Effector memory CD8-positive, alpha-beta T cell (primary cell): ENCODE results near the gene SRRM4.
"Not testable (repeated sequence)": the region's sequence is repeated elsewhere in the genome, so short reads cannot be mapped to it uniquely, and the experiment has no call there.

Source experiments
- ATAC-seq: fragments of 150-1000 bp; cut with Tn5 transposase; replicated peaks from 2 replicates; pipeline ENCODE4 v1.10.0; 2021; ENCODE audit warnings: mild to moderate bottlenecking, moderate library complexity
- DNase-seq, 3 experiments: peaks; one replicate each; pipeline ENCODE4 v3.0.0; 2021
- H3K27ac Mint-ChIP-seq, 2 donors: one replicate each; pipeline ENCODE4 v1.8.0; 2022; ENCODE audit warnings: mild to moderate bottlenecking in 2 of 2, mixed read lengths in 2 of 2, moderate library complexity in 2 of 2
- H3K27me3 Mint-ChIP-seq, 2 donors: one replicate each; pipeline ENCODE4 v1.8.0; 2022; ENCODE audit warnings: mixed read lengths in 2 of 2
- H3K36me3 Mint-ChIP-seq: one replicate; pipeline ENCODE4 v1.8.0; 2022; ENCODE audit warnings: mild to moderate bottlenecking, moderate library complexity, mixed read lengths; ENCODE audit not compliant: insufficient read depth
- H3K4me1 Mint-ChIP-seq, 2 donors: one replicate each; pipeline ENCODE4 v1.8.0; 2022; ENCODE audit warnings: low read depth in 2 of 2, mixed read lengths in 2 of 2
- H3K4me3 Mint-ChIP-seq, 2 donors: one replicate each; pipeline ENCODE4 v1.8.0; 2022; ENCODE audit warnings: mild to moderate bottlenecking in 2 of 2, mixed read lengths in 2 of 2, moderate library complexity in 2 of 2
- H3K9me3 Mint-ChIP-seq, 2 donors: one replicate each; pipeline ENCODE4 v1.8.0; 2022; ENCODE audit warnings: mixed read lengths in 2 of 2

SRRM4 gene

DNA sequence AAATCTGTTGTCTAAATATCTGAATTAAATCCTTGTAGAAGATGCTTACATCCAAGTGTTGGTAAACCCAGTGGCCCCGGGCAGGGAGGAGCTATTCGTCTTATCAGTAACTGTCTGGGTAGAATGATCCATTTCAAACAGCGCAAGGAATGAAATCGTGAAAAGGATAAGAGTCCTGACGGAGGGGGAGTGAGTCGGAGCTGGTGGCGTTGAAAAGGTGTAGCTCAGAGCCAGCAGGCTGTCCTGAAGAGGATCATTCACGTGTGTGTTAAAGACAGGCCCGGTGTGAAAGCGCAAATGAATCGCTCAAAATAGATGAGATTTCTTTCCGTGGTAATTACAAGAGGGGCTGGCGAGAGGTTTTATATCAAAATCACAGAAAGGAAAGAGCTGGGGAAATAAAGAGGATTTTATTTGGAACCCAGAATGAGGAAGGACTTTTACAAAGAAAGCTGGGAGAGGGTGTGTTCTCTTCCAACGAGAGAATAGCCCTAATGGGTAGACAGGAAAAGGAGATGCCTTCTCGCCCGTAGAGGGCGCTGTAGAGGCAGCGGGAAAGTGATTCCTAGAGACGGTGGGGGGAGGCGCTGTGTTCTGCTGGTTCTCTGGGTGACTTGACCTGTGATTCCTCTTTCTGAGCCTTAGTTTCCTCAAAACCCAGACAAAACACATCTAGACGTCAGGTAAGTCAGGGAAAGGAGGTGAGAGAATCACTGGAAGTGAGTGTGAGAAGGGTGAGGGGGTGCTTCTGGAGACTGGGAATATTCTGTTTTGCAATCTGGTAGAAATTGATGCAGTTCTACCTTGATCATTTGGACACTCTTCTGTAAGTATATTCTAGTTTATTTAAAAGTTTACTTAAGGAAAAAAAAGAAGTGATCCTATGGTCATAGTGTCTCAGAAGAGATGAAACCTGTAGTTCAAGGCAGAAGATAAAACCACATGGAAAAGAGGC lies 39.3 kb downstream of the SRRM4 start:
- ATAC-seq (no peak), DNase-seq (no peak)
- Mint-ChIP-seq H3K27me3 (peaks cover 2 to 16% of the 10 kb centered on the region in 2 donors), H3K4me1 (no peaks in the 10 kb centered on the region), H3K4me3 (no peak overlapping the region), H3K27ac (no peak overlapping the region), H3K36me3 (no peaks in the 10 kb centered on the region), H3K9me3 (peaks cover 7 to 15% of the 10 kb centered on the region in 2 donors)

DNA sequence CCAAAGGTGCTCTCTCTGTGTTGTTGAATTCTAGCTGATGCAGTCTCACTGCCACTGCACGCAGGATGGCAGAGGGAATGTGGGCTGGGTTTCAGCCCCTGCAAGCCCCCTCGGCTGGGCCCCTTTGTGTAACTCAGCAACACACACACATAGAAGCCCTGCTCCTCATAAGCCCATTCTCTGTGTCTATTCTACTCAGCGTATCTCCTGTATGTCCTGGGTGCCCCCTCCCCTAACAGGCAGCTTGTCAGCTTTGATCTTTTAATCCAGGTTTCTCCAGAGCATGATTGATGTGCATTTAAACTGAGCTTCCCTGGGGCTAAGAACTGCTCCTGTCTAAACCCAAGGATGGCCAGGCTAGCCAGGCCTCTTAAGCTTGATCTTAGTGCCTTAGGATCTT lies 43.0 kb downstream of the SRRM4 start:
- Mint-ChIP-seq H3K9me3 (peaks cover 7 to 20% of the 10 kb centered on the region in 2 donors), H3K4me1 (no peaks in the 10 kb centered on the region), H3K36me3 (no peaks in the 10 kb centered on the region), H3K4me3 (no peak overlapping the region), H3K27ac (no peak overlapping the region), H3K27me3 (peaks cover 0 to 3% of the 10 kb centered on the region in 2 donors)
- no peak for ATAC-seq
- DNase-seq, result no peak

DNA sequence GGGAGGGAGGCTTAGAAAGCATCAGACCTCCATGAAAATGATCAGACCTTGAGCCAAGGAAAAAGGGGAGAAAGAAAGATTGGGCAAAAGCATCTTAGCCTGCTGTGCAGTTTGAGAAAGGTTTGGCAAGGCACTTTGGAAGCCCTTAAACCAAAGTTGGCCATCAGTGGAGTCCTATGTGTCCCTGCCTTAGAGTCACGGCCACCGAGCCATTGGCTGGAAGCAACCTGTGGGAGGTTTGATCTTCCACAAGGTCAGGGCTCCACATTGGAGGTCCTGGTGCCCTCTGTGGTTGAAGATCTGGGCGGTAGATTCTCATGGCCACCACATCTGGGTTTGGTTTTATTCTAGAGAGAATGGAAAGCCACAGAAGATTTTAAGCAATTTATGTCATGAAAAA lies 44.4 kb downstream of the SRRM4 start:
- Mint-ChIP-seq H3K27ac (no peak overlapping the region), H3K27me3 (no peaks in the 10 kb centered on the region), H3K4me3 (no peak overlapping the region), H3K4me1 (no peaks in the 10 kb centered on the region), H3K9me3 (peaks cover 1 to 12% of the 10 kb centered on the region in 2 donors), H3K36me3 (no peaks in the 10 kb centered on the region)
- DNase-seq (no peak), ATAC-seq (no peak)

DNA sequence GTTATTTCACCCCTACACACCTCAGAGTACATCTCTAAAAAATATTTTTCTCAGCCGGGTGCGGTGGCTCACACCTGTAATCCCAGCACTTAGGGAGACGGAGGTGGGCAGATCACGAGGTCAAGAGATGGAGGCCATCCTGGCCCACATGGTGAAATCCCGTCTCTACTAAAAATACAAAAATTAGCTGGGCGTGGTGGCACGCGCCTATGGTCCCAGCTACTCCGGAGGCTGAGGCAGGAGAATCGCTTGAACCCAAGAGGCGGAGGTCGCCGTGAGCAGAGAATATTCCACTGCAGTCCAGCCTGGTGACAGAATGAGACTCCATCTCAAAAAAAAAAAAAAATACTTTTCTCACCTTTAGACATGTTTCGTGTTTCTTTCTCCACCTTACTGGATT lies 52.0 kb downstream of the SRRM4 start:
- H3K27me3 Mint-ChIP-seq, result not testable (repeated sequence)

DNA sequence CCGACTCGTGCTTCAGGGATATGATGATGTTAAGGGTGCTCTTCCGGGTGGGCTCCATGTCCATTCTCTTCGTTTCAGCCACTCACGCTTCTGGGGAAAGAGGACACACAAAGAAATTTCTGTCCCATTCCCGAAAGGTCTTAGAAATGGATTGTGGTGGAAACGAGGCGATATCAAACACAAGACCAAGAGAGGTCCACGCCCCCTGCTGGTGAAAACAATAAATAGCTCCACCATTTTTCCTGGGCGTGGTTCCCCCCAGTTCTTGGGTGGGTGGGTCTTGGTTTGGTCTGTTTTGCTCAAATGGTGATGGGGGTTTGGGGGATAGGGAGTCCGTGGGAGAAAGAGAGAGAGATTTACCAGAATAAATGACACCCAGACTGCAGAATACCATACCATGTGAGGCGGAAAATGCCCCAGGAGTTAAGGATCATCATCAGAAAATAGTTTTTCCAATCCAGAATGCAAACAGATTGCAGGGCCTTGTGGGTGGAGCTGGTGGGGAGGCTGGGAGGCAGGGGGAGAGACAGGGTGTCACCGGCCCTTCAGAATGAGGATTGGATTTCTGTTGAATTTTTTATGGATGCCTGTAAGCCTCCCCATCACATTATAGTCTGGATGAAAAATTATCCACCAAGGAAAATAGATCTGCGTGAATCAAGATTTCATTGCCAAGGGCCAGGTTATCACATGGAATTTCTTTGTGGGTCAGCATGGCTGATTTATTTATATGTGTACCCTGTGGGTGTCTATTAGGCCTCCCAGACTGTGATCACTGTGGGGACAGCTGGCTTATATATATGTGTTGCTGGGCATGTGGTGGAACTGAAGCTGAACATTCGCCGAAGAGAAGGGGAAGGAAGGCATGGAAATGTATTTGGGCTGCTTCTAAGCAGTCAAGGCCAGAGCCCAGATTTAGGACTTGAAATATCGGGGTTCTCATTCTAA lies 55.8 kb downstream of the SRRM4 start:
- Mint-ChIP-seq H3K27me3 (peaks cover 0 to 8% of the 10 kb centered on the region in 2 donors), H3K4me3 (no peak overlapping the region), H3K36me3 (no peaks in the 10 kb centered on the region), H3K4me1 (no peaks in the 10 kb centered on the region), H3K9me3 (peaks cover 0 to 7% of the 10 kb centered on the region in 2 donors), H3K27ac (no peak overlapping the region)
- ATAC-seq, result no peak
- DNase-seq, result no peak

More for the DNA sequence above, 52.0 kb downstream of the SRRM4 start:
- H3K27ac Mint-ChIP-seq, H3K4me1 Mint-ChIP-seq, ATAC-seq, H3K9me3 Mint-ChIP-seq, H3K36me3 Mint-ChIP-seq, H3K4me3 Mint-ChIP-seq, DNase-seq: not testable (repeated sequence)

DNA sequence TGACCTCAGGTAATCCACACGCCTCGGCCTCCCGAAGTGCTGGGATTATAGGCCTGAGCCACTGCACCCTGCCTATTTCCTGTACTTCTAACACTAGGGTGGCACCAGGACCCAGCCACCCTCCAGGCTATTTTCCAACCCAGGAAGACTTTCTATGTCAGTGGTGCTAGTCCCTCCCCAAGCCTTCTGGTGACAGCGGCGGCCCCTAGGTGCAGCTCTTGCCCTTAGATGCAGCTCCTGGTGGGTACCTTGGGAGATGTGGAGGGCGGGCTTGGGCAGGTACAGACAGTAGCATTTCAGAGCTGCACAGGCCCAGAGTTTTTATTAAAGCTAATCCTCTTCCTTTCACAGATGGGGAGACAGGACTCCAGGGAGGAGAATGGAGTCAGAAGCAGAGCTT lies 62.8 kb downstream of the SRRM4 start:
- DNase-seq (no peak), ATAC-seq (no peak)
- Mint-ChIP-seq H3K36me3 (no peaks in the 10 kb centered on the region), H3K27ac (no peak overlapping the region), H3K27me3 (no peaks in the 10 kb centered on the region), H3K9me3 (peaks cover 4 to 6% of the 10 kb centered on the region in 2 donors), H3K4me3 (no peak overlapping the region), H3K4me1 (no peaks in the 10 kb centered on the region)

DNA sequence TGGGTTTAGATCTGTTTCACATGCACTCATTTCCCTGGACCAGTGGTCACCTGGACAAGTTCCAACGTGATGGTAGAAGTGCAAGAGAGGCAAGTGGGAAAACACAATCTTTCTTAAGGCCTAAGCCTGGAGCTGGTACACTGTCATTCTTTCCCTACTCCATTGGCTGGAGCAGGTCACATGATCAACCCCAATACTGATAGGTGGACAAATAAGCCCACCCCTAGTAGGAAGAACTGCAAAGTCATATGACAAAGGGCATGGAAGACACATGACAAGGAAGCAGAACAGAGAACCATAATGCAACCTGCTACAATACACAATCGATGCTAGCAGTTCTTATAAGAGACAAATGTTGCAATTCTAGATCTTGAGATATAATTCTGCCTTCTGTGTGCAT lies 66.3 kb downstream of the SRRM4 start:
- Mint-ChIP-seq H3K27ac (no peak overlapping the region), H3K36me3 (no peaks in the 10 kb centered on the region), H3K9me3 (peaks cover 4 to 8% of the 10 kb centered on the region in 2 donors), H3K4me3 (no peak overlapping the region), H3K27me3 (no peaks in the 10 kb centered on the region), H3K4me1 (no peaks in the 10 kb centered on the region)
- ATAC-seq (no peak), DNase-seq (no peak)

DNA sequence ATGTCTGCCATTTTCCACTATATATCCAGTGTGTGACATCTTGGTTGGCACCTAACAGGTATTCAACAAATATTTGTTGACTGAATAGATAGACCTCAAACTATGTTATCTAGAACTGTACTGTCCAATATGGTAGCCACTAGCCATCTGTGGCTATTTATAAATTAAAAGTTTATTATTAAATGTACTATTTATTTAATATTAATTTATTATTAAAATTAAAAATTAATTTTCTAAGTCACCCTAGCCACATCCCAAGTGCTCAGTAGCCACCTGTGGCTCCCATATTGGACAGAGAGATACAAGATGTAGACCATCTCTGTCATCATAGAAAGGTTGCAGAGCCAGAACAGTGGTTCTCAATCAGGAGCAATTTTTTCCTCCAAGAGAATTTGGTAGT lies 69.3 kb downstream of the SRRM4 start:
- H3K27ac Mint-ChIP-seq, result no peak overlapping the region
- H3K4me3 Mint-ChIP-seq, result no peak overlapping the region
- H3K4me1 Mint-ChIP-seq, result no peaks in the 10 kb centered on the region
- peaks cover 2 to 8% of the 10 kb centered on the region in 2 donors for H3K9me3 Mint-ChIP-seq
- ATAC-seq (no peak), DNase-seq (no peak)
- H3K36me3 Mint-ChIP-seq, result no peaks in the 10 kb centered on the region
- no peaks in the 10 kb centered on the region for H3K27me3 Mint-ChIP-seq

DNA sequence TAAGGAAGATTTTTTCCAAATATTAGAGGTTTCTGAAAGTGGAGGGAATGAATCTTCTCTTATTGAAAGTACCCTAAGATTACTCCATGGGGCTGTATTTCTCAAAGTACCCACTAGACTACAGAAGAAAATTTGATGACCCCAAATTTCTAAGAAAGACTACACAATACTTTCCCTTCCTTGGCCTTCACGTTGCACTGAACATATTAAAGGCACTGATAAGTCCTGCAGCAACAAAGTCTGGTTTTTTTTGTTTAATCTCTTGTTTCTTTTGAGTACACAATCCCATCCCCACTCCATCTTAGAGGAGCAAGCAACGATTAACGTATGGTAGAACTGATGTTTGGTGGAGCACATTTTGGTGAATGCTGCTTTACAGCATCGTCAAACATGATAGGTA lies 70.1 kb downstream of the SRRM4 start:
- Mint-ChIP-seq H3K27me3 (no peaks in the 10 kb centered on the region), H3K4me3 (no peak overlapping the region), H3K4me1 (no peaks in the 10 kb centered on the region), H3K9me3 (peaks cover 2 to 8% of the 10 kb centered on the region in 2 donors), H3K27ac (no peak overlapping the region), H3K36me3 (no peaks in the 10 kb centered on the region)
- ATAC-seq (no peak), DNase-seq (no peak)

DNA sequence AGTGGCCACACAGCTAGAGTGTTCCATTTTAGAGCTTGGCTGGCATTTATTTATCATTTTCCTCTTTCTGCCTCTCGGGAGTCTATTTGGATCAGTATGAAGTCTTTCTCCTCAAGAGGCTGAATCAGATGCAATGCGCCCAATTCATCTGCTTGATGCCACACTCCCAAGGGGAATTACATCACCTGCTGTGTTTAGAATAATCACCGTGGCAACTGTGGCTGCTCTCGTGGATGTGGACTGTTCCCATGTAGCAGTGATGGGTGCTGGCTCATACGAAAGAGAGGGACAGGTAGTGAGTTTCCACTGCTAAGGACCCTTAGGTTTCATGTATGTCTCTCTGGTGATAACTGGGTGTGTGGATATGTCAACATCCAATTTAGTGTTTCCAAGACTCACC lies 70.7 kb downstream of the SRRM4 start:
- Mint-ChIP-seq H3K4me3 (no peak overlapping the region), H3K36me3 (no peaks in the 10 kb centered on the region), H3K27ac (no peak overlapping the region), H3K27me3 (no peaks in the 10 kb centered on the region), H3K9me3 (peaks cover 2 to 8% of the 10 kb centered on the region in 2 donors), H3K4me1 (no peaks in the 10 kb centered on the region)
- ATAC-seq (no peak), DNase-seq (no peak)

DNA sequence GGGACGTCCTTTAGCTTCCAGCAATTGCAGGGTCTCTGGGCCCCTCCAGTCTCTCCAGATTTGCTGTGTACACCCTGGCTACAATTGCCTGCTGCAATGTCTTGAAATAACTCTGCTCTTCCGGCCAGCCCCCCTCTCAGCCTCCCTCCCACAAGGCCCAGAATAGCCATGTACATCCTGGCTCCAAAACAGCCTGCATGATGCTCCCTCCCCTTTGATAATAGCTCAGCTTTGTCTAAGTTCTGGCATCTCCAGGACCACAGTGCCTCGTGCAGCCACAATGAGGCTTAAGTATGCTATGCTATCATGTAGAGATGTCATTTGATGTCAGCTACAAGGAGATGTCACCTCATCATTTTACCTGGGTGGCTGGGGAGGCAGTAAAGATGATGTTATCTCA lies 74.6 kb downstream of the SRRM4 start:
- DNase-seq (no peak), ATAC-seq (no peak)
- no peaks in the 10 kb centered on the region for H3K36me3 Mint-ChIP-seq
- peaks cover 6% of the 10 kb centered on the region in 2 donors for H3K9me3 Mint-ChIP-seq
- H3K4me1 Mint-ChIP-seq, result no peaks in the 10 kb centered on the region
- H3K27me3 Mint-ChIP-seq, result no peaks in the 10 kb centered on the region
- H3K27ac Mint-ChIP-seq, result no peak overlapping the region
- H3K4me3 Mint-ChIP-seq, result no peak overlapping the region

DNA sequence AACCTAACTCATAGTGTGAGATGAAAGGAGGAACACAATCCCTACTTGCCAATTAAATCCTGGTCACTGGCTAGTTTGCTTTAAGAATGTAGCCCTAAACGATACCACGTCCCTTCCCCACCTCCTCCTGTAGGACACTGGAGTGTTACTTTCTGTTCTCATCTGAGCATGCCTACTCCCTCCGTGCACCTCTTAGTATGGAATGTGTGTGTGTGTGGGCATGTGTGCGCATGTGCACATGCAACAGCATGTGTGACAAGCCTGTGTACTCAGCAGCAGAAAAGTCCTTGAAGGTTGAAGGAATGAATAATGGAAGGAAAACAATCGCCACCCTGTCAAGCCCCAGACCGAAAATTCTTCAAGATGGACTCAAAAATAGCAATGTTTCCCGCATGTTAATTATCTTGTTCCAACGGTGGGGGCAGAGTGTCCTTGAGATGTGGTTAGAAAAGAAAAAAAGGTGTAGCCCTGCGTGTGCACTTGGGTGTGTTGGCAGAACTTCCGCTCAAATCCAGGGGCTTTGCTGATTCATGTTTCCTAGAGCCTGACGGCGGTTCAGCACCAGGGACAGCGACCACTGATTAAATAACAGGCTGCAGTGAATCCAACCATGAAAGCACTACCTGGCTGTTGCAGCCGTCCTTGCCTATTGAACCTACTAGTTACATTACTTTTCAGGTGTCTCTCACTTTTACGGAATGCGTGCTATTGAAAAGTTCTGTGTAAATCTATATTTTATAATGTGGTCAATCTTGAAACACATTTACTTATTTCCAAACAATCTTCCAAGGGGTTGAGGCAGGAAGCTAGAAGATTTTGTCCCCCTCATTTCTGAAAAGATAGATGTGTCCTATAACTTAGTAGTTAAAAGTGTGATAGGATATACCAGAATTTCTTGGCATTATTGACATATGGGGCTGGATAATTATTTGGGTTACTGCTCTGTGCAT lies 79.8 kb downstream of the SRRM4 start:
- Mint-ChIP-seq H3K4me1 (no peaks in the 10 kb centered on the region), H3K27me3 (no peaks in the 10 kb centered on the region), H3K4me3 (no peak overlapping the region), H3K36me3 (no peaks in the 10 kb centered on the region), H3K27ac (no peak overlapping the region), H3K9me3 (peaks cover 4 to 6% of the 10 kb centered on the region in 2 donors)
- no peak for DNase-seq
- ATAC-seq, result no peak
